Measurements from ENCODE around the gene CDS2. TPM values are rescaled to one million over a fixed set of nuclear protein-coding genes. Genes with fewer than 3 reads are reported as not detected.

Gene CDS2
- polyA plus RNA-seq, 3 donors from 2014 or later, result 50.1 to 61.1 (median 54.8) TPM

DNA sequence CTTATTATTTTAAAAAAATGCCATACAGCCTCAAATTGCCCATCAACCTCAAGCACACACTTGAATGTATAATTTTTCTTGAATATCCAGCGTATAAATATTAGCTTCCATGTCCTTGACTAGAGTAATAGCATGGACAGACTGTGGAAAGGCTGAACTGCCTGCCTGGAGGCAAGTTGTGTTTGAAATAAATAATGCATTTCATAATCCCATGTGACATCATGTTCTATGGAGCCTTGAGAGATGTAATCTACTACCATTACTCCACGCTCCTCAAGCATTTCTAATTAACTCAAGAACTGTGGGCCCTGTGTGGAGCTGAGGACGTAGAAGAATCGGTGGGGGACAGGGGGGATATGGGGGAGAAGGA lies 94.2 kb downstream of the CDS2 start:
- no peaks in the 10 kb centered on the region for H3K4me1 Mint-ChIP-seq
- H3K4me3 Mint-ChIP-seq, result no peak overlapping the region
- H3K27me3 Mint-ChIP-seq (ENCODE audit: low read depth in 3 of 3), result peaks cover 0 to 3% (median 3%) of the 10 kb centered on the region in 3 donors
- H3K36me3 Mint-ChIP-seq, result peaks cover 0 to 4% (median 3%) of the 10 kb centered on the region in 3 donors
- no peak overlapping the region for H3K27ac Mint-ChIP-seq
- no peaks in the 10 kb centered on the region for H3K9me3 Mint-ChIP-seq
- DNase-seq, result no peak

DNA sequence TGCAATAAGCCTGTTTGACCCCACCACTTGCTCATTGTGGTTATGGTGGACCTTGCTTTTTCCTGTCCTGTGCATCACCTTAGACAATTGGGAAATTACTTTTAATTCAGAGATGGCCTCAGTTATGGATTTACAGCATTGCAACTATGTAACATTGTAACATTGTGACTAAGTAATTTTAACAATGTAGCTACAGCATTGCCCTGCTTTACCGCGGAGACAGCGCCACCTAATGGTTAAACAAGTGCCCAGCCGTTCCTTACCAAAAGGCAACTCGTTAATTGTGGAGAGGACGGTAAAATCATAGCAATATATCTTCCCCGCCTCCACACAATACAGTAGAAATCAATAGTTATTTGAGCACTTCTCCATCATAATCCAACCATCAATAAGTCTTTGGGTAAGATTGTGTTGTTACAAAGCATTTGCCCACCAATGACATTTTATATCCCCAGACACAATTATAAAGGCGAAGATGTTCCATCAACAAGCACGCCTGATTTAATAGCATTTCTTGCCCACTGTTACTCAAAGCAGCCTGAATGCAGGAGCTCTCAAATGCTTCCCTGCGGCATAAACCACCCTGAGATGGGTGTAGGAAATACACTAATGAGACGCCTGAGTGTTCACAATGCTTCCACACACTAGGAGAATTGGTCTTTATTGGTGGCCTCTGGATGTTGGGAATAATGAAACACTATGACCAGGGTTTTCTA lies 96.3 kb downstream of the CDS2 start:
- Mint-ChIP-seq H3K4me3 (no peak overlapping the region), H3K27me3 (ENCODE audit: low read depth in 3 of 3) (peaks cover 0 to 3% (median 3%) of the 10 kb centered on the region in 3 donors), H3K36me3 (peaks cover 0 to 3% (median 2%) of the 10 kb centered on the region in 3 donors), H3K27ac (no peak overlapping the region), H3K4me1 (no peaks in the 10 kb centered on the region), H3K9me3 (no peaks in the 10 kb centered on the region)
- peak; percentile 18 to 41 (median 38) for DNase-seq

DNA sequence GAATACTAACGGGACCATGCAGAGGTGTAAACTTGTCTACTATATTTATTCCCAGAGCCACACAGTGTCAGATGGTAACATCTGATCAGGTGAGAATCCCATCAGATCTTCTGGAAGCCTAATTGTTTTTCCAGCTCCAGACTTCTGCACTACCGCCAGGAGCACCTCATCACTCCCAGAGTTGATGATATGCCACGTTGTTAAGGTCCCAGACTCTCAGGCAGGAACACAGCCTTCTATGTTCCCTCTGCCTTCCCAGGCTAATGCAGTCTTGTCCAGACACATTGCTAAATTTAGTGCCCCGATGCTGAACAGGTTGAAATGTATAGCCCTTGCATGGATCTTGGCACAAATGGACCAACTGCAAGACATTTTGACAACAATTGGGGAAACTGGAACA lies 103.7 kb downstream of the CDS2 start:
- DNase-seq, result no peak
- Mint-ChIP-seq H3K27me3 (ENCODE audit: low read depth in 3 of 3) (peaks cover 2 to 11% (median 2%) of the 10 kb centered on the region in 3 donors), H3K4me3 (no peak overlapping the region), H3K36me3 (peaks cover 0 to 3% (median 0%) of the 10 kb centered on the region in 3 donors), H3K4me1 (no peaks in the 10 kb centered on the region), H3K9me3 (no peaks in the 10 kb centered on the region), H3K27ac (no peak overlapping the region)

DNA sequence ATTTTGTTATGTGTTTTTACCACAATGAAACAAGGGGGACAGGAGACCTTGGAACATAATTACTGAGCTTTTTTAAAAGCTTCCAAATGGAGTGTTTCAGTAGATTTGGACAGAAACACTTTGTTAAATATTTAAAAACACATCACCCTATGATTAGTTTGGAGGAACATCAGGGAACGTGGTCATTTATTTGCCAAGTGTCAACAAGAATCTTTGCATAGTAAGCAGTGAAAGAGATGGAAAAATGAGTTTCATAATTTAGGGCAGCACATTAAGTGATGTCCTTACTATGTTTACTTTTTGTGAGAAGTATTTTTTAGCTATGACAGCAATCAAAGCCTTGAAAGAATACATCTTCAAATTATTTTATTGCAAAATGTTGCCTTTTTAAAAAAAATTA lies 107.3 kb downstream of the CDS2 start:
- no peak overlapping the region for H3K27ac Mint-ChIP-seq
- no peaks in the 10 kb centered on the region for H3K36me3 Mint-ChIP-seq
- no peak for DNase-seq
- no peaks in the 10 kb centered on the region for H3K4me1 Mint-ChIP-seq
- peaks cover 0 to 3% (median 0%) of the 10 kb centered on the region in 6 donors for H3K9me3 Mint-ChIP-seq
- H3K4me3 Mint-ChIP-seq, result no peak overlapping the region
- peaks cover 2 to 21% (median 4%) of the 10 kb centered on the region in 3 donors for H3K27me3 Mint-ChIP-seq (ENCODE audit: low read depth in 3 of 3)

DNA sequence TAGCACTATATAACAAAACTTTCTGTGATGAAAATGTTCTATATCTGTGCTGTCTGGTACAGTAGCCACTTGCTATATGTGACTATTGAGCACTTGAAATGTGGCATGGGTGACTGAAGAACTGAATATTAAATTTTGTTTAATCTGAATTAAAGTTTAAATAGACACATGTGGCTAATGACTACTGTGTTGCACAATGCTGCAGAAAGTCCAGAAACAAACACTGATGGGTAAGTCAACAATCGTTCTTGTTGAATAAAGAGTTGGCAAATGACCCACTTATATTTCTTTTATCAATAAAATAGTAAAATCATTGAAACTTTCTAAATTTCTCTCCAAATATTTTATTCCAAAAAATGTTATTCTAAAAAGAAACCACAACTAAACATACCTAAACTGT lies 108.2 kb downstream of the CDS2 start:
- Mint-ChIP-seq H3K27me3 (ENCODE audit: low read depth in 3 of 3) (peaks cover 2 to 22% (median 4%) of the 10 kb centered on the region in 3 donors), H3K4me1 (no peaks in the 10 kb centered on the region)

More for the DNA sequence above, 108.2 kb downstream of the CDS2 start:
- no peaks in the 10 kb centered on the region for H3K36me3 Mint-ChIP-seq
- no peak overlapping the region for H3K27ac Mint-ChIP-seq
- H3K9me3 Mint-ChIP-seq, result peaks cover 0 to 4% (median 0%) of the 10 kb centered on the region in 6 donors
- DNase-seq, result no peak
- no peak overlapping the region for H3K4me3 Mint-ChIP-seq

Other genes with a start within 250 kb of the CDS2 start
- 1 to 10 TPM; 5.0 to 9.3 (median 5.1) TPM for gene SLC23A2, start 125.5 kb upstream of the CDS2 start, polyA plus RNA-seq
- gene TMEM230, start 13.9 kb upstream of the CDS2 start, polyA plus RNA-seq, result 100 to 1,000 TPM; 224 to 275 (median 239) TPM
- 10 to 100 TPM; 63.3 to 86.5 (median 76.4) TPM for gene PCNA, start 7.0 kb upstream of the CDS2 start, polyA plus RNA-seq
- not detected for gene PROKR2, start 189.9 kb downstream of the CDS2 start, polyA plus RNA-seq

All from immature natural killer cell (primary cell).